ENCODE results near the gene FGFR3. TPM values are rescaled to one million over a fixed set of nuclear protein-coding genes. Genes with fewer than 3 reads are reported as not detected.

FGFR3 gene
- total and polyA plus RNA-seq, 9 of the 15 experiments (the other 6 are each of a cell fraction or from before 2014, with no cell fraction given), result 1.2 to 60.4 (median 12.7) TPM

DNA sequence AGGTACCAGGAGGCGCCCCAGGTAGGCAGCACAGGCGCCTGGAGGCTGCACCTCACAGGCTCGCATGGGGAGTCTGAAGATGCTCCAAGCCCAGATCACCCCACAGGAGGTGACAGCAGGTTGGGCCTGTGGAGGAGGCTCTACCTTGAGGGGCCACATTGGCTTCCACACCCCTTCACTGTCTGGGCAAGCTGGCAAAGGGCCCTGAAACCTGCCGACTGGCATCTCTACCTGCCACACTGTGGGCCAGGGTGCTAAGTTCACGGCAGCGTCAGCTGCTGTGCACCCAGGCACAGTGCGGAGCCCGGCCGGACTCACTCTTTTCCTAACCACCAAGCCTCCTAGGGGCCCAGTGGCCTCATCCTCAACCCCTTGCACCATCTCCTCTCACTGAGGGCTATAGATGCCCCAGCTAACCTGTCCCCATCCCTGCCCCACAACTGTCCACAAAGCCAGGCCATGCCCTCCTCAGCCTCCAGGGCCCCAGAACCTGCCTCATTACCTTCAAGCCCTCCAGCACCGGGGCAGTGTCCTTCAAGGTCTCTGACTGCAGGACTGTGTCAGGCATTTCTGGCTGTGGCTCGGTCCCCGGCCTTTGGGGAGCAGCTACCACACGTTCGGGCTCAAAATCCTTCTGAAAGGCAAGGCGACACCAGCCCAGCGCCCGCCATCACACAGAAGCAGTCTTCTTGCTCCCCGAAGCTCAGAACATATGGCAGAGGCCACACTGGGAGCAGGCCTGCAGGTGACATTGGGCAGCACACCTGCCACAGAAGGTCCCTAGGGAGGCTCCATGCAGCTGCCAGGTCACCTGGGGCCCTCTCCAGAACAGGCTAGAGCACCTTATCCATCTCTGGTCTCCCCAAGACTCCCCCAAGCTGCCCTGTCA lies 28.8 kb downstream of the FGFR3 start:
- no peaks in the 10 kb centered on the region for H3K27me3 ChIP-seq (ENCODE audit: control insufficient read depth in 2 of 2, insufficient read depth in 2 of 2, low read length in 2 of 2)
- H4K20me1 ChIP-seq (replicated peaks; ENCODE audit: control insufficient read depth, insufficient read depth, low read length), result no peaks in the 10 kb centered on the region
- no TSS peak for BruUV-seq (replicated peaks)
- no peaks in the 10 kb centered on the region for H3K9me3 ChIP-seq (replicated peaks; ENCODE audit: control insufficient read depth, insufficient read depth, low read depth, low read length)
- intact Hi-C loops (cut with micrococcal nuclease) (no loop called here), in situ Hi-C loops (cut with MboI) (no loop called here)
- peaks cover 95% of the 10 kb centered on the region; the same call in 2 of the 3 replicates for H3K36me3 ChIP-seq (ENCODE audit: control insufficient read depth, insufficient read depth, low read length)
- WGBS (ENCODE audit: insufficient coverage, low coverage, missing lambda C conversion rate), result 95% methylated on average over 18 of the region's 18 CpGs
- H3K4me2 ChIP-seq (ENCODE audit: insufficient read depth, low read length), result no peak overlapping the region
- H2AFZ ChIP-seq (ENCODE audit: low read depth, low read length), result no peak overlapping the region
- H3K9me1 ChIP-seq (ENCODE audit: control insufficient read depth, insufficient read depth, low read length), result no peaks in the 10 kb centered on the region
- no peak overlapping the region for H3K4me3 ChIP-seq
- H3K27ac ChIP-seq (ENCODE audit: extremely low read depth, low read depth, low read length), result no peak overlapping the region
- DNase-seq (ENCODE audit: extremely low read depth in 1 of 4, low spot score in 3 of 4) (no peak), ATAC-seq (no peak), FAIRE-seq (no peak)
- H3K4me1 ChIP-seq (replicated peaks in 1 of 2; ENCODE audit: control insufficient read depth in 2 of 2, insufficient read depth in 2 of 2, low read length in 2 of 2), result peaks cover 0 to 3% of the 10 kb centered on the region in 2 experiments; a peak in 1 of 5 replicates
- H3K79me2 ChIP-seq (ENCODE audit: control insufficient read depth, insufficient read depth, low read length), result no peaks in the 10 kb centered on the region; the same call in 2 of the 3 replicates
- CTCF ChIA-PET (ENCODE audit: low intra/inter-chr PET ratio), result no interaction called here
- POLR2A ChIA-PET, result interaction anchor here (0.5 kb wide), 1 partner anchor 8 kb away, joined by 3 read pairs; no protein-coding TSS in a partner anchor
- TF ChIP-seq, protein P1, sequence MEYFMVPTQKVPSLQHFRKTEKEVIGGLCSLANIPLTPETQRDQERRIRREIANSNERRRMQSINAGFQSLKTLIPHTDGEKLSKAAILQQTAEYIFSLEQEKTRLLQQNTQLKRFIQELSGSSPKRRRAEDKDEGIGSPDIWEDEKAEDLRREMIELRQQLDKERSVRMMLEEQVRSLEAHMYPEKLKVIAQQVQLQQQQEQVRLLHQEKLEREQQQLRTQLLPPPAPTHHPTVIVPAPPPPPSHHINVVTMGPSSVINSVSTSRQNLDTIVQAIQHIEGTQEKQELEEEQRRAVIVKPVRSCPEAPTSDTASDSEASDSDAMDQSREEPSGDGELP (CRISPR knock-in tag; IDR thresholded peaks at IDR 0.05; ENCODE audit: borderline replicate concordance), result 0 out of 2 replicates have a peak, but pooled peaks have one; percentile 11
- TF ChIP-seq BRD9 (IDR thresholded peaks at IDR 0.05; ENCODE audit: low read depth, partially characterized antibody), result no peak
- peak overlapping the region in 1 of 2 experiments; percentile 40; a peak in 1 of 4 replicates for H3K9ac ChIP-seq (ENCODE audit: insufficient read depth in 1 of 2, low read depth in 2 of 2, low read length in 2 of 2)
